HepG2 (cell line): ENCODE results near the gene LITAFD. TPM values are rescaled to one million over a fixed set of nuclear protein-coding genes. Genes with fewer than 3 reads are reported as not detected.

ENCODE experiments used
- HOXD1 ChIP-seq: sonication (generic); formaldehyde crosslinking; IDR thresholded peaks from 2 replicates; pipeline ENCODE4 v1.5.0; 2020; ENCODE audit warnings: missing genetic modification reagents
- MEIS2 ChIP-seq: sonication (generic); formaldehyde crosslinking; IDR thresholded peaks from 2 replicates; pipeline ENCODE4 v1.9.0; 2021; ENCODE audit warnings: mild to moderate bottlenecking, missing genetic modification reagents
- MTF2 ChIP-seq: sonication (generic); formaldehyde crosslinking; IDR thresholded peaks from 2 replicates; pipeline ENCODE4 v1.5.0; 2020; ENCODE audit warnings: missing genetic modification reagents, borderline replicate concordance
- NFRKB ChIP-seq: fragments of 450-650 bp; IDR thresholded peaks from 2 replicates; pipeline ENCODE4 v1.6.1; 2017
- RBFOX2 ChIP-seq: fragments of 200-400 bp; formaldehyde crosslinking; IDR thresholded peaks from 2 replicates; pipeline ENCODE4 v1.6.1; 2017; ENCODE audit warnings: low read depth, mild to moderate bottlenecking, low read length
- RNF2 ChIP-seq: fragments of 450-650 bp; conservative IDR thresholded peaks from 2 replicates; pipeline ENCODE4 v1.6.1; 2016; ENCODE audit warnings: low read depth
- RXRA ChIP-seq: sonication (generic); formaldehyde crosslinking; IDR thresholded peaks from 2 replicates; pipeline ENCODE4 v1.5.1; 2020; ENCODE audit warnings: missing genetic modification reagents
- SP2 ChIP-seq: sonication (generic); formaldehyde crosslinking; IDR thresholded peaks from 2 replicates; pipeline ENCODE4 v1.5.1; 2020; ENCODE audit warnings: mild to moderate bottlenecking, missing genetic modification reagents
- ZBTB8A ChIP-seq: sonication (generic); formaldehyde crosslinking; IDR thresholded peaks from 2 replicates; pipeline ENCODE4 v1.4.0; 2020; ENCODE audit warnings: mild to moderate bottlenecking, low read depth, missing genetic modification reagents, borderline replicate concordance
- ZNF17 ChIP-seq: sonication (generic); formaldehyde crosslinking; IDR thresholded peaks from 2 replicates; pipeline ENCODE4 v1.5.0; 2020; ENCODE audit warnings: mild to moderate bottlenecking, missing genetic modification reagents
- ZNF615 ChIP-seq: sonication (generic); formaldehyde crosslinking; IDR thresholded peaks from 2 replicates; pipeline ENCODE4 v1.5.0; 2020; ENCODE audit warnings: mild to moderate bottlenecking, missing genetic modification reagents, borderline replicate concordance
- polyA plus RNA-seq, 8 experiments: library from polyadenylated mRNA; depleted of rRNA in 3 of 8; stranded (reverse) in 7 of 8; unstranded in 1 of 8; fragments of >200 nt; fragmentation: Illumina TruSeq in 4 of 8; extraction: Trizol in 4 of 8; gene quantifications; 2 replicates each; pipeline versions ENCODE4 v1.2.1 to v1.2.3, GENCODE V29; 2011 to 2016; ENCODE audit warnings: low read depth in 4 of 8, missing spikeins in 1 of 8, mixed read lengths in 1 of 8; ENCODE audit not compliant: insufficient read depth in 1 of 8
- total RNA-seq, 5 experiments: library from RNA; depleted of rRNA; stranded (reverse); fragments of >200 nt; fragmentation: Illumina TruSeq; extraction: Trizol; gene quantifications; 2 replicates each; pipeline ENCODE4 v1.2.3, GENCODE V29; 2016; ENCODE audit warnings: low read depth in 1 of 5
- TF ChIP-seq, protein P1 (sequence below): sonication (generic); formaldehyde crosslinking; IDR thresholded peaks from 2 replicates; pipeline ENCODE4 v1.4.0; 2020; ENCODE audit warnings: low read depth, mild to moderate bottlenecking, missing genetic modification reagents
- TF ChIP-seq, protein P2 (sequence below): fragments of 450-650 bp; IDR thresholded peaks from 2 replicates; pipeline ENCODE4 v1.6.1; 2017
- TF ChIP-seq, protein P3 (sequence below): sonication (generic); formaldehyde crosslinking; IDR thresholded peaks from 2 replicates; pipeline ENCODE4 v1.5.0; 2020; ENCODE audit warnings: mild to moderate bottlenecking, missing genetic modification reagents
- TF ChIP-seq, protein P4 (sequence below): sonication (generic); formaldehyde crosslinking; IDR thresholded peaks from 2 replicates; pipeline ENCODE4 v1.9.0; 2021; ENCODE audit warnings: missing genetic modification reagents, borderline replicate concordance
- TF ChIP-seq, protein P5 (sequence below): sonication (generic); formaldehyde crosslinking; IDR thresholded peaks from 2 replicates; pipeline ENCODE4 v1.4.0; 2020; ENCODE audit warnings: missing genetic modification reagents

LITAFD gene
- total and polyA plus RNA-seq, 2 of the 13 experiments (the other 11 are each of a cell fraction or from before 2014, with no cell fraction given), result not detected

DNA sequence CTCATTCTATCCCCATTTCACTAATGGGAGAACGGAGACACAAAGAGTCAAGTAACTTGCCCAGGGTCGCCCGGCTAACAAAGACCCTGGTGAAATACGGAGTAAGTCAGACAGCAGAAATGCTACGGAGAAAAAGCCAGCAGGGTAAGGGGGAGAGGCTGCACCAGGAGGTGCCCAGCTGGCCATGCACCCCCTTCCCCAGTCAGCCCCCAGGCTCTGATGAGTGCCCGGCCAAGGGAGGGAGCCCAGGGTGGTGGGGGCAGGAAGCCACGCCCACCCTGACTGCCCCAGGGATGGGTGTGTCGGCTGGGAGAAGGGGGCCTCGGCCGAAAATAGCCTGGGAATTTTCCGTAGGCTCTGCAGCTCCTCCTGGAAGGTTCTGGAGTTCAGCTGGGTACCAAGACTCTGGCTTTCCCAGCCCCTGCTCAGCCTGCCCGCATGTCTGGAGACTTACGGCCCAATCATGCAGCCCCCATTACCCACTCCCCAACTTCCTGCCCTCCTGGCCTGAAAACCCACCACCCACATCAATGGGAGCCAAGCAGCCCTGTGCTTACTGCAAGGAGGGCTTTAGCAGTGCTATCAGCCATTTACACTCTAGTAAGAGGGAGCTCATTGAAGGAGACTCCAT is 17.6 kb upstream of the LITAFD start (continued):
- TF ChIP-seq, protein P1, sequence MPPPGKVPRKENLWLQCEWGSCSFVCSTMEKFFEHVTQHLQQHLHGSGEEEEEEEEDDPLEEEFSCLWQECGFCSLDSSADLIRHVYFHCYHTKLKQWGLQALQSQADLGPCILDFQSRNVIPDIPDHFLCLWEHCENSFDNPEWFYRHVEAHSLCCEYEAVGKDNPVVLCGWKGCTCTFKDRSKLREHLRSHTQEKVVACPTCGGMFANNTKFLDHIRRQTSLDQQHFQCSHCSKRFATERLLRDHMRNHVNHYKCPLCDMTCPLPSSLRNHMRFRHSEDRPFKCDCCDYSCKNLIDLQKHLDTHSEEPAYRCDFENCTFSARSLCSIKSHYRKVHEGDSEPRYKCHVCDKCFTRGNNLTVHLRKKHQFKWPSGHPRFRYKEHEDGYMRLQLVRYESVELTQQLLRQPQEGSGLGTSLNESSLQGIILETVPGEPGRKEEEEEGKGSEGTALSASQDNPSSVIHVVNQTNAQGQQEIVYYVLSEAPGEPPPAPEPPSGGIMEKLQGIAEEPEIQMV (CRISPR knock-in tag), result no peak
- TF ChIP-seq, protein P2, sequence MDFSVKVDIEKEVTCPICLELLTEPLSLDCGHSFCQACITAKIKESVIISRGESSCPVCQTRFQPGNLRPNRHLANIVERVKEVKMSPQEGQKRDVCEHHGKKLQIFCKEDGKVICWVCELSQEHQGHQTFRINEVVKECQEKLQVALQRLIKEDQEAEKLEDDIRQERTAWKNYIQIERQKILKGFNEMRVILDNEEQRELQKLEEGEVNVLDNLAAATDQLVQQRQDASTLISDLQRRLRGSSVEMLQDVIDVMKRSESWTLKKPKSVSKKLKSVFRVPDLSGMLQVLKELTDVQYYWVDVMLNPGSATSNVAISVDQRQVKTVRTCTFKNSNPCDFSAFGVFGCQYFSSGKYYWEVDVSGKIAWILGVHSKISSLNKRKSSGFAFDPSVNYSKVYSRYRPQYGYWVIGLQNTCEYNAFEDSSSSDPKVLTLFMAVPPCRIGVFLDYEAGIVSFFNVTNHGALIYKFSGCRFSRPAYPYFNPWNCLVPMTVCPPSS, result no peak
- TF ChIP-seq NFRKB, result no peak
- peak; percentile 56; the same call in 1 of the 2 replicates for TF ChIP-seq MEIS2 (CRISPR knock-in tag)
- TF ChIP-seq ZNF615 (CRISPR knock-in tag), result no peak
- no peak for TF ChIP-seq SP2 (CRISPR knock-in tag)
- TF ChIP-seq, protein P3, sequence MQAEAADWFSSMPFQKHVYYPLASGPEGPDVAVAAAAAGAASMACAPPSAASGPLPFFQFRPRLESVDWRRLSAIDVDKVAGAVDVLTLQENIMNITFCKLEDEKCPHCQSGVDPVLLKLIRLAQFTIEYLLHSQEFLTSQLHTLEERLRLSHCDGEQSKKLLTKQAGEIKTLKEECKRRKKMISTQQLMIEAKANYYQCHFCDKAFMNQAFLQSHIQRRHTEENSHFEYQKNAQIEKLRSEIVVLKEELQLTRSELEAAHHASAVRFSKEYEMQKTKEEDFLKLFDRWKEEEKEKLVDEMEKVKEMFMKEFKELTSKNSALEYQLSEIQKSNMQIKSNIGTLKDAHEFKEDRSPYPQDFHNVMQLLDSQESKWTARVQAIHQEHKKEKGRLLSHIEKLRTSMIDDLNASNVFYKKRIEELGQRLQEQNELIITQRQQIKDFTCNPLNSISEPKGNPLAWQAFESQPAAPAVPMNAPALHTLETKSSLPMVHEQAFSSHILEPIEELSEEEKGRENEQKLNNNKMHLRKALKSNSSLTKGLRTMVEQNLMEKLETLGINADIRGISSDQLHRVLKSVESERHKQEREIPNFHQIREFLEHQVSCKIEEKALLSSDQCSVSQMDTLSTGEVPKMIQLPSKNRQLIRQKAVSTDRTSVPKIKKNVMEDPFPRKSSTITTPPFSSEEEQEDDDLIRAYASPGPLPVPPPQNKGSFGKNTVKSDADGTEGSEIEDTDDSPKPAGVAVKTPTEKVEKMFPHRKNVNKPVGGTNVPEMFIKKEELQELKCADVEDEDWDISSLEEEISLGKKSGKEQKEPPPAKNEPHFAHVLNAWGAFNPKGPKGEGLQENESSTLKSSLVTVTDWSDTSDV (CRISPR knock-in tag), result no peak
- TF ChIP-seq RXRA (CRISPR knock-in tag), result no peak
- 0 out of 2 replicates have a peak, but pooled peaks have one; percentile 26 for TF ChIP-seq MTF2 (CRISPR knock-in tag)
- peak; percentile 71; the same call in 1 of the 2 replicates for TF ChIP-seq RBFOX2
- TF ChIP-seq, protein P4, sequence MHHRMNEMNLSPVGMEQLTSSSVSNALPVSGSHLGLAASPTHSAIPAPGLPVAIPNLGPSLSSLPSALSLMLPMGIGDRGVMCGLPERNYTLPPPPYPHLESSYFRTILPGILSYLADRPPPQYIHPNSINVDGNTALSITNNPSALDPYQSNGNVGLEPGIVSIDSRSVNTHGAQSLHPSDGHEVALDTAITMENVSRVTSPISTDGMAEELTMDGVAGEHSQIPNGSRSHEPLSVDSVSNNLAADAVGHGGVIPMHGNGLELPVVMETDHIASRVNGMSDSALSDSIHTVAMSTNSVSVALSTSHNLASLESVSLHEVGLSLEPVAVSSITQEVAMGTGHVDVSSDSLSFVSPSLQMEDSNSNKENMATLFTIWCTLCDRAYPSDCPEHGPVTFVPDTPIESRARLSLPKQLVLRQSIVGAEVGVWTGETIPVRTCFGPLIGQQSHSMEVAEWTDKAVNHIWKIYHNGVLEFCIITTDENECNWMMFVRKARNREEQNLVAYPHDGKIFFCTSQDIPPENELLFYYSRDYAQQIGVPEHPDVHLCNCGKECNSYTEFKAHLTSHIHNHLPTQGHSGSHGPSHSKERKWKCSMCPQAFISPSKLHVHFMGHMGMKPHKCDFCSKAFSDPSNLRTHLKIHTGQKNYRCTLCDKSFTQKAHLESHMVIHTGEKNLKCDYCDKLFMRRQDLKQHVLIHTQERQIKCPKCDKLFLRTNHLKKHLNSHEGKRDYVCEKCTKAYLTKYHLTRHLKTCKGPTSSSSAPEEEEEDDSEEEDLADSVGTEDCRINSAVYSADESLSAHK (CRISPR knock-in tag), result no peak
- no peak for TF ChIP-seq RNF2
- TF ChIP-seq HOXD1, result no peak
- 0 out of 2 replicates have a peak, but pooled peaks have one; percentile 14 for TF ChIP-seq ZBTB8A (CRISPR knock-in tag)
- TF ChIP-seq, protein P5, sequence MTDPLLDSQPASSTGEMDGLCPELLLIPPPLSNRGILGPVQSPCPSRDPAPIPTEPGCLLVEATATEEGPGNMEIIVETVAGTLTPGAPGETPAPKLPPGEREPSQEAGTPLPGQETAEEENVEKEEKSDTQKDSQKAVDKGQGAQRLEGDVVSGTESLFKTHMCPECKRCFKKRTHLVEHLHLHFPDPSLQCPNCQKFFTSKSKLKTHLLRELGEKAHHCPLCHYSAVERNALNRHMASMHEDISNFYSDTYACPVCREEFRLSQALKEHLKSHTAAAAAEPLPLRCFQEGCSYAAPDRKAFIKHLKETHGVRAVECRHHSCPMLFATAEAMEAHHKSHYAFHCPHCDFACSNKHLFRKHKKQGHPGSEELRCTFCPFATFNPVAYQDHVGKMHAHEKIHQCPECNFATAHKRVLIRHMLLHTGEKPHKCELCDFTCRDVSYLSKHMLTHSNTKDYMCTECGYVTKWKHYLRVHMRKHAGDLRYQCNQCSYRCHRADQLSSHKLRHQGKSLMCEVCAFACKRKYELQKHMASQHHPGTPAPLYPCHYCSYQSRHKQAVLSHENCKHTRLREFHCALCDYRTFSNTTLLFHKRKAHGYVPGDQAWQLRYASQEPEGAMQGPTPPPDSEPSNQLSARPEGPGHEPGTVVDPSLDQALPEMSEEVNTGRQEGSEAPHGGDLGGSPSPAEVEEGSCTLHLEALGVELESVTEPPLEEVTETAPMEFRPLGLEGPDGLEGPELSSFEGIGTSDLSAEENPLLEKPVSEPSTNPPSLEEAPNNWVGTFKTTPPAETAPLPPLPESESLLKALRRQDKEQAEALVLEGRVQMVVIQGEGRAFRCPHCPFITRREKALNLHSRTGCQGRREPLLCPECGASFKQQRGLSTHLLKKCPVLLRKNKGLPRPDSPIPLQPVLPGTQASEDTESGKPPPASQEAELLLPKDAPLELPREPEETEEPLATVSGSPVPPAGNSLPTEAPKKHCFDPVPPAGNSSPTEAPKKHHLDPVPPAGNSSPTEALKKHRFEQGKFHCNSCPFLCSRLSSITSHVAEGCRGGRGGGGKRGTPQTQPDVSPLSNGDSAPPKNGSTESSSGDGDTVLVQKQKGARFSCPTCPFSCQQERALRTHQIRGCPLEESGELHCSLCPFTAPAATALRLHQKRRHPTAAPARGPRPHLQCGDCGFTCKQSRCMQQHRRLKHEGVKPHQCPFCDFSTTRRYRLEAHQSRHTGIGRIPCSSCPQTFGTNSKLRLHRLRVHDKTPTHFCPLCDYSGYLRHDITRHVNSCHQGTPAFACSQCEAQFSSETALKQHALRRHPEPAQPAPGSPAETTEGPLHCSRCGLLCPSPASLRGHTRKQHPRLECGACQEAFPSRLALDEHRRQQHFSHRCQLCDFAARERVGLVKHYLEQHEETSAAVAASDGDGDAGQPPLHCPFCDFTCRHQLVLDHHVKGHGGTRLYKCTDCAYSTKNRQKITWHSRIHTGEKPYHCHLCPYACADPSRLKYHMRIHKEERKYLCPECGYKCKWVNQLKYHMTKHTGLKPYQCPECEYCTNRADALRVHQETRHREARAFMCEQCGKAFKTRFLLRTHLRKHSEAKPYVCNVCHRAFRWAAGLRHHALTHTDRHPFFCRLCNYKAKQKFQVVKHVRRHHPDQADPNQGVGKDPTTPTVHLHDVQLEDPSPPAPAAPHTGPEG (CRISPR knock-in tag), result no peak
- no peak for TF ChIP-seq ZNF17 (CRISPR knock-in tag)
